Ishikawa (cell line): Measurements from ENCODE around the gene SLC7A11.

Experiments
- CEBPB ChIP-seq: IDR thresholded peaks from 2 replicates; pipeline ENCODE4 v1.6.1; 2012
- CREB1 ChIP-seq: IDR thresholded peaks from 2 replicates; pipeline ENCODE4 v1.6.1; 2012; ENCODE audit warnings: low read depth
- EGR1 ChIP-seq: IDR thresholded peaks from 2 replicates; pipeline ENCODE4 v1.6.1; 2012
- EP300 ChIP-seq: IDR thresholded peaks from 2 replicates; pipeline ENCODE4 v1.6.1; 2012; ENCODE audit warnings: borderline replicate concordance
- FOXM1 ChIP-seq: IDR thresholded peaks from 2 replicates; pipeline ENCODE4 v1.6.1; 2012; ENCODE audit warnings: low read depth, borderline replicate concordance
- RAD21 ChIP-seq: IDR thresholded peaks from 2 replicates; pipeline ENCODE4 v1.6.1; 2012; ENCODE audit warnings: low read depth
- TAF1 ChIP-seq: IDR thresholded peaks from 2 replicates; pipeline ENCODE4 v1.6.1; 2012; ENCODE audit warnings: low read depth, mild to moderate bottlenecking
- TEAD4 ChIP-seq: IDR thresholded peaks from 2 replicates; pipeline ENCODE4 v1.6.1; 2012
- TF ChIP-seq, protein P1 (sequence below): IDR thresholded peaks from 2 replicates; pipeline ENCODE4 v1.6.1; 2012
- TF ChIP-seq, protein P2 (sequence below): IDR thresholded peaks from 2 replicates; pipeline ENCODE4 v1.6.1; 2012; ENCODE audit warnings: low read depth, mild to moderate bottlenecking
- TF ChIP-seq, protein P3 (sequence below): IDR thresholded peaks from 2 replicates; pipeline ENCODE4 v1.6.1; 2012

DNA sequence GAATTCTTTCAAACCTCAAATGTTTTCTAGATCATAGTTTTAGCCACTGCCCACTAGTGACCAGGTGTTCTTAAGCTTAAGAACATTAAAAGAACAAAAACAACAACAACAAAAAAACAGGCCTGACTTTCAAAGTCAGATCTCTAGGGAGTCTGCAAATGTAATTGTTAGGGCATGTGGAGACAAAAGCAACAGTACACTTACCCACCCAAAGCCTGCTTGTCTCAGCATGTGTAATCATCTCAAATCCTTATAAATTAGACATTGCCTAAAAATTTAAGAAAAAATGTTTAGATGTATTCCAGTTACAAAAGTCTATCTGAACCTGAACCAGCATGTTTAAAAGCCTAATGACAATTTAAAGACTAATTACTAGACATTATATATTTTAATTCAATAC is 79.9 kb downstream of the SLC7A11 start:
- no peak for TF ChIP-seq CEBPB
- no peak for TF ChIP-seq RAD21
- TF ChIP-seq, protein P1, sequence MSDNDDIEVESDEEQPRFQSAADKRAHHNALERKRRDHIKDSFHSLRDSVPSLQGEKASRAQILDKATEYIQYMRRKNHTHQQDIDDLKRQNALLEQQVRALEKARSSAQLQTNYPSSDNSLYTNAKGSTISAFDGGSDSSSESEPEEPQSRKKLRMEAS, result no peak
- no peak for TF ChIP-seq EP300
- TF ChIP-seq TEAD4, result no peak
- TF ChIP-seq TAF1, result no peak
- TF ChIP-seq, protein P2, sequence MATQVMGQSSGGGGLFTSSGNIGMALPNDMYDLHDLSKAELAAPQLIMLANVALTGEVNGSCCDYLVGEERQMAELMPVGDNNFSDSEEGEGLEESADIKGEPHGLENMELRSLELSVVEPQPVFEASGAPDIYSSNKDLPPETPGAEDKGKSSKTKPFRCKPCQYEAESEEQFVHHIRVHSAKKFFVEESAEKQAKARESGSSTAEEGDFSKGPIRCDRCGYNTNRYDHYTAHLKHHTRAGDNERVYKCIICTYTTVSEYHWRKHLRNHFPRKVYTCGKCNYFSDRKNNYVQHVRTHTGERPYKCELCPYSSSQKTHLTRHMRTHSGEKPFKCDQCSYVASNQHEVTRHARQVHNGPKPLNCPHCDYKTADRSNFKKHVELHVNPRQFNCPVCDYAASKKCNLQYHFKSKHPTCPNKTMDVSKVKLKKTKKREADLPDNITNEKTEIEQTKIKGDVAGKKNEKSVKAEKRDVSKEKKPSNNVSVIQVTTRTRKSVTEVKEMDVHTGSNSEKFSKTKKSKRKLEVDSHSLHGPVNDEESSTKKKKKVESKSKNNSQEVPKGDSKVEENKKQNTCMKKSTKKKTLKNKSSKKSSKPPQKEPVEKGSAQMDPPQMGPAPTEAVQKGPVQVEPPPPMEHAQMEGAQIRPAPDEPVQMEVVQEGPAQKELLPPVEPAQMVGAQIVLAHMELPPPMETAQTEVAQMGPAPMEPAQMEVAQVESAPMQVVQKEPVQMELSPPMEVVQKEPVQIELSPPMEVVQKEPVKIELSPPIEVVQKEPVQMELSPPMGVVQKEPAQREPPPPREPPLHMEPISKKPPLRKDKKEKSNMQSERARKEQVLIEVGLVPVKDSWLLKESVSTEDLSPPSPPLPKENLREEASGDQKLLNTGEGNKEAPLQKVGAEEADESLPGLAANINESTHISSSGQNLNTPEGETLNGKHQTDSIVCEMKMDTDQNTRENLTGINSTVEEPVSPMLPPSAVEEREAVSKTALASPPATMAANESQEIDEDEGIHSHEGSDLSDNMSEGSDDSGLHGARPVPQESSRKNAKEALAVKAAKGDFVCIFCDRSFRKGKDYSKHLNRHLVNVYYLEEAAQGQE, result no peak
- no peak for TF ChIP-seq CREB1
- TF ChIP-seq EGR1, result no peak
- TF ChIP-seq, protein P3, sequence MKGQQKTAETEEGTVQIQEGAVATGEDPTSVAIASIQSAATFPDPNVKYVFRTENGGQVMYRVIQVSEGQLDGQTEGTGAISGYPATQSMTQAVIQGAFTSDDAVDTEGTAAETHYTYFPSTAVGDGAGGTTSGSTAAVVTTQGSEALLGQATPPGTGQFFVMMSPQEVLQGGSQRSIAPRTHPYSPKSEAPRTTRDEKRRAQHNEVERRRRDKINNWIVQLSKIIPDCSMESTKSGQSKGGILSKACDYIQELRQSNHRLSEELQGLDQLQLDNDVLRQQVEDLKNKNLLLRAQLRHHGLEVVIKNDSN, result no peak
- no peak for TF ChIP-seq FOXM1
